Ascending aorta (tissue), 2 donors: ENCODE measurements around the gene C4orf50. TPM values are rescaled to one million over a fixed set of nuclear protein-coding genes. Genes with fewer than 3 reads are reported as not detected.

Experiments used
- DNase-seq, 2 donors: peaks; one replicate each; pipeline ENCODE4 v3.0.0-alpha.2; 2019; ENCODE audit warnings: low spot score in 2 of 2
- H3K27ac ChIP-seq, 2 donors: fragments of 200-600 bp; sonication (generic); one replicate each; pipeline ENCODE4 v1.5.1; 2016 to 2017; ENCODE audit warnings: mild to moderate bottlenecking in 1 of 2
- H3K27me3 ChIP-seq: fragments of 200-600 bp; sonication (generic); one replicate; pipeline ENCODE4 v1.5.1; 2017
- H3K36me3 ChIP-seq, 2 donors: fragments of 200-600 bp; sonication (generic); one replicate each; pipeline ENCODE4 v1.5.1; 2016
- H3K4me1 ChIP-seq, 2 donors: fragments of 200-600 bp; sonication (generic); one replicate each; pipeline ENCODE4 v1.5.1; 2016 to 2017; ENCODE audit warnings: mild to moderate bottlenecking in 1 of 2
- H3K4me3 ChIP-seq, 2 donors: fragments of 200-600 bp; sonication (generic); one replicate each; pipeline ENCODE4 v1.5.1; 2016 to 2017; ENCODE audit warnings: mild to moderate bottlenecking in 1 of 2
- H3K9me3 ChIP-seq, 2 donors: fragments of 200-600 bp; sonication (generic); one replicate each; pipeline ENCODE4 v1.5.1; 2016
- CTCF ChIP-seq, 3 experiments: fragments of 200-600 bp in 2 of 3; fragments of 450-650 bp in 1 of 3; sonication (generic) in 2 of 3; IDR thresholded peaks; one replicate each; pipeline ENCODE4 v1.5.1; 2016 to 2019; ENCODE audit warnings: antibody characterized with exemption in 3 of 3, mild to moderate bottlenecking in 1 of 3, moderate library complexity in 1 of 3
- intact Hi-C: fragments of 100-400 bp; cut with DNase I; formaldehyde crosslinking; loops from one replicate; pipeline ENCODE4 v1.15.1; 2023
- total RNA-seq: library from RNA; depleted of rRNA; stranded (reverse); fragments of >200 nt; gene quantifications from one replicate; pipeline ENCODE4 v1.1.0, GENCODE V29; 2016

Gene C4orf50
- total RNA-seq, 1 donor from 2014 or later, result not detected

- Histone ChIP-seq H3K36me3 (no peaks in the 10 kb centered on the region), H3K9me3 (no peaks in the 10 kb centered on the region), H3K27ac (no peak overlapping the region), H3K4me1 (peaks cover 7 to 14% of the 10 kb centered on the region in 2 donors), H3K4me3 (no peak overlapping the region), H3K27me3 (peaks cover 16% of the 10 kb centered on the region)
- no peak for TF ChIP-seq CTCF (IDR thresholded peaks at IDR 0.05)
- no peak for DNase-seq
- intact Hi-C loops, result no loop called here
Measured at GRCh38 chr4:5889002-5889696, 129.1 kb downstream of the C4orf50 start.

GRCh38 chr4:5888222-5889001 lies 129.8 kb downstream of the C4orf50 start:
- intact Hi-C loops, result no loop called here
- no peak for DNase-seq
- Histone ChIP-seq H3K9me3 (no peaks in the 10 kb centered on the region), H3K4me1 (peaks cover 7 to 14% of the 10 kb centered on the region in 2 donors), H3K36me3 (no peaks in the 10 kb centered on the region), H3K4me3 (peak overlapping the region; percentile 49 to 61), H3K27ac (no peak overlapping the region), H3K27me3 (peaks cover 16% of the 10 kb centered on the region)
- no peak for TF ChIP-seq CTCF (IDR thresholded peaks at IDR 0.05)

- Histone ChIP-seq H3K9me3 (no peaks in the 10 kb centered on the region), H3K4me1 (peaks cover 7 to 14% of the 10 kb centered on the region in 2 donors), H3K27ac (no peak overlapping the region), H3K4me3 (peak overlapping the region; percentile 49 to 61), H3K27me3 (peaks cover 16% of the 10 kb centered on the region), H3K36me3 (no peaks in the 10 kb centered on the region)
- no peak for DNase-seq
- TF ChIP-seq CTCF (IDR thresholded peaks at IDR 0.05), result no peak
- intact Hi-C loops, result no loop called here
Measured at GRCh38 chr4:5887361-5888221, 130.6 kb downstream of the C4orf50 start.

- no peak overlapping the region for H3K27ac ChIP-seq
- no peak for TF ChIP-seq CTCF (IDR thresholded peaks at IDR 0.05)
- intact Hi-C loops, result no loop called here
- H3K4me1 ChIP-seq, result peaks cover 7 to 14% of the 10 kb centered on the region in 2 donors
- DNase-seq, result no peak
- no peaks in the 10 kb centered on the region for H3K9me3 ChIP-seq
- H3K27me3 ChIP-seq, result peaks cover 15% of the 10 kb centered on the region
- no peaks in the 10 kb centered on the region for H3K36me3 ChIP-seq
- H3K4me3 ChIP-seq, result peak overlapping the region in 1 of 2 donors; percentile 61
Measured at GRCh38 chr4:5887011-5887360, 131.2 kb downstream of the C4orf50 start.

GRCh38 chr4:5885733-5886132 lies 132.5 kb downstream of the C4orf50 start:
- intact Hi-C loops, result no loop called here
- no peaks in the 10 kb centered on the region for H3K36me3 ChIP-seq
- no peak overlapping the region for H3K4me3 ChIP-seq
- H3K9me3 ChIP-seq, result no peaks in the 10 kb centered on the region
- no peak overlapping the region for H3K27ac ChIP-seq
- H3K27me3 ChIP-seq, result peaks cover 9% of the 10 kb centered on the region
- no peak for TF ChIP-seq CTCF (IDR thresholded peaks at IDR 0.05)
- no peak for DNase-seq
- H3K4me1 ChIP-seq, result peaks cover 7 to 14% of the 10 kb centered on the region in 2 donors
